ENCODE results near the gene MORF4L1.
"Not testable (repeated sequence)": the region's sequence is repeated elsewhere in the genome, so short reads cannot be mapped to it uniquely, and the experiment has no call there.

MORF4L1 gene

GRCh38 chr15:78841376-78841706, 31.3 kb upstream of the MORF4L1 start:
- Histone ChIP-seq H3K9ac (ENCODE audit: low read length) (no peak overlapping the region), H3K79me2 (ENCODE audit: low read length) (no peaks in the 10 kb centered on the region), H3K4me2 (ENCODE audit: low read depth, low read length) (no peak overlapping the region), H3K9me3 (replicated peaks; ENCODE audit: insufficient read depth, low read length) (no peaks in the 10 kb centered on the region), H3K36me3 (replicated peaks; ENCODE audit: insufficient read depth, low read length) (no peaks in the 10 kb centered on the region), H3K9me2 (replicated peaks; ENCODE audit: insufficient read depth, low read length) (no peaks in the 10 kb centered on the region), H3K4me3 (ENCODE audit: low read length) (no peak overlapping the region), H4K20me1 (ENCODE audit: insufficient read depth, low read length) (no peaks in the 10 kb centered on the region), H3K27me3 (replicated peaks; ENCODE audit: insufficient read depth, low read length) (no peaks in the 10 kb centered on the region), H3K4me1 (ENCODE audit: low read length) (peaks cover 31% of the 10 kb centered on the region), H3F3A (ENCODE audit: insufficient read depth, low read length) (peaks cover 21% of the 10 kb centered on the region), H2AFZ (ENCODE audit: low read length) (no peak overlapping the region), H3K27ac (ENCODE audit: low read length) (no peak overlapping the region)
- no peak for TF ChIP-seq EZH2phosphoT487 (IDR thresholded peaks at IDR 0.05; ENCODE audit: low read length)
- TF ChIP-seq EZH2 (optimal IDR thresholded peaks at IDR 0.05; ENCODE audit: low read depth, low read length), result no peak
- no peak for TF ChIP-seq CTCF (IDR thresholded peaks at IDR 0.05; ENCODE audit: low read length)
- no peak for DNase-seq

GRCh38 chr15:78841891-78842290, 30.8 kb upstream of the MORF4L1 start:
- H3K36me3 ChIP-seq (replicated peaks; ENCODE audit: insufficient read depth, low read length), result no peaks in the 10 kb centered on the region
- H3K4me2 ChIP-seq (ENCODE audit: low read depth, low read length), result no peak overlapping the region
- H3K9me2 ChIP-seq (replicated peaks; ENCODE audit: insufficient read depth, low read length), result no peaks in the 10 kb centered on the region
- no peaks in the 10 kb centered on the region for H3K27me3 ChIP-seq (replicated peaks; ENCODE audit: insufficient read depth, low read length)
- no peaks in the 10 kb centered on the region for H4K20me1 ChIP-seq (ENCODE audit: insufficient read depth, low read length)
- H3K79me2 ChIP-seq (ENCODE audit: low read length), result no peaks in the 10 kb centered on the region
- peaks cover 21% of the 10 kb centered on the region for H3F3A ChIP-seq (ENCODE audit: insufficient read depth, low read length)
- H3K27ac ChIP-seq (ENCODE audit: low read length), result no peak overlapping the region
- H3K4me3 ChIP-seq (ENCODE audit: low read length), result no peak overlapping the region
- DNase-seq, result no peak
- H3K9me3 ChIP-seq (replicated peaks; ENCODE audit: insufficient read depth, low read length), result no peaks in the 10 kb centered on the region
- peaks cover 29% of the 10 kb centered on the region for H3K4me1 ChIP-seq (ENCODE audit: low read length)
- H2AFZ ChIP-seq (ENCODE audit: low read length), result no peak overlapping the region
- TF ChIP-seq EZH2phosphoT487 (IDR thresholded peaks at IDR 0.05; ENCODE audit: low read length), result no peak
- no peak for TF ChIP-seq EZH2 (optimal IDR thresholded peaks at IDR 0.05; ENCODE audit: low read depth, low read length)
- no peak for TF ChIP-seq CTCF (IDR thresholded peaks at IDR 0.05; ENCODE audit: low read length)
- no peak overlapping the region for H3K9ac ChIP-seq (ENCODE audit: low read length)

- Histone ChIP-seq H3K4me1 (ENCODE audit: low read length) (peaks cover 23% of the 10 kb centered on the region), H3F3A (ENCODE audit: insufficient read depth, low read length) (peaks cover 21% of the 10 kb centered on the region), H2AFZ (ENCODE audit: low read length) (no peak overlapping the region), H3K4me2 (ENCODE audit: low read depth, low read length) (no peak overlapping the region), H3K9me2 (replicated peaks; ENCODE audit: insufficient read depth, low read length) (no peaks in the 10 kb centered on the region), H3K36me3 (replicated peaks; ENCODE audit: insufficient read depth, low read length) (no peaks in the 10 kb centered on the region), H3K9ac (ENCODE audit: low read length) (no peak overlapping the region), H3K4me3 (ENCODE audit: low read length) (no peak overlapping the region), H3K27me3 (replicated peaks; ENCODE audit: insufficient read depth, low read length) (no peaks in the 10 kb centered on the region), H4K20me1 (ENCODE audit: insufficient read depth, low read length) (no peaks in the 10 kb centered on the region), H3K27ac (ENCODE audit: low read length) (no peak overlapping the region), H3K9me3 (replicated peaks; ENCODE audit: insufficient read depth, low read length) (no peaks in the 10 kb centered on the region), H3K79me2 (ENCODE audit: low read length) (no peaks in the 10 kb centered on the region)
- no peak for DNase-seq
- TF ChIP-seq EZH2 (optimal IDR thresholded peaks at IDR 0.05; ENCODE audit: low read depth, low read length) (no peak), CTCF (IDR thresholded peaks at IDR 0.05; ENCODE audit: low read length) (no peak), EZH2phosphoT487 (IDR thresholded peaks at IDR 0.05; ENCODE audit: low read length) (no peak)
Observed at GRCh38 chr15:78842519-78842918, 30.2 kb upstream of the MORF4L1 start.

- H3F3A ChIP-seq (ENCODE audit: insufficient read depth, low read length); H3K27me3 ChIP-seq (replicated peaks; ENCODE audit: insufficient read depth, low read length); H3K4me1 ChIP-seq (ENCODE audit: low read length); H3K36me3 ChIP-seq (replicated peaks; ENCODE audit: insufficient read depth, low read length); H3K4me3 ChIP-seq (ENCODE audit: low read length); H3K9me3 ChIP-seq (replicated peaks; ENCODE audit: insufficient read depth, low read length); H2AFZ ChIP-seq (ENCODE audit: low read length); H4K20me1 ChIP-seq (ENCODE audit: insufficient read depth, low read length); H3K9me2 ChIP-seq (replicated peaks; ENCODE audit: insufficient read depth, low read length); H3K4me2 ChIP-seq (ENCODE audit: low read depth, low read length); H3K79me2 ChIP-seq (ENCODE audit: low read length); DNase-seq; H3K9ac ChIP-seq (ENCODE audit: low read length); H3K27ac ChIP-seq (ENCODE audit: low read length): not testable (repeated sequence)
Observed at GRCh38 chr15:78846906-78847305, 25.8 kb upstream of the MORF4L1 start.

GRCh38 chr15:78847387-78847906, 25.2 kb upstream of the MORF4L1 start:
- not testable (repeated sequence) for H4K20me1 ChIP-seq (ENCODE audit: insufficient read depth, low read length); H3K36me3 ChIP-seq (replicated peaks; ENCODE audit: insufficient read depth, low read length); H3F3A ChIP-seq (ENCODE audit: insufficient read depth, low read length); H3K9me2 ChIP-seq (replicated peaks; ENCODE audit: insufficient read depth, low read length); DNase-seq; H2AFZ ChIP-seq (ENCODE audit: low read length); H3K9me3 ChIP-seq (replicated peaks; ENCODE audit: insufficient read depth, low read length); H3K27ac ChIP-seq (ENCODE audit: low read length); H3K4me1 ChIP-seq (ENCODE audit: low read length); H3K79me2 ChIP-seq (ENCODE audit: low read length); H3K4me2 ChIP-seq (ENCODE audit: low read depth, low read length); H3K4me3 ChIP-seq (ENCODE audit: low read length); H3K9ac ChIP-seq (ENCODE audit: low read length); H3K27me3 ChIP-seq (replicated peaks; ENCODE audit: insufficient read depth, low read length)
